Measurements from ENCODE around the gene SLC52A3. TPM values are rescaled to one million over a fixed set of nuclear protein-coding genes. Genes with fewer than 3 reads are reported as not detected.

The SLC52A3 gene
- total and polyA plus RNA-seq, 2 of the 13 experiments (the other 11 are each of a cell fraction or from before 2014, with no cell fraction given) = 0.03 TPM; not detected in 1

GRCh38 chr20:742156-742555, 26.1 kb downstream of the SLC52A3 start (continued):
- TF ChIP-seq ZSCAN21 (CRISPR knock-in tag; IDR thresholded peaks at IDR 0.05; ENCODE audit: borderline replicate concordance) (no peak), PCBP2 (optimal IDR thresholded peaks at IDR 0.05; ENCODE audit: low read depth, low read length, poor library complexity, severe bottlenecking) (no peak), ZNF768 (CRISPR knock-in tag; IDR thresholded peaks at IDR 0.05) (peak; percentile 83; the same call in 1 of the 2 replicates)
- TF ChIP-seq, protein P1, sequence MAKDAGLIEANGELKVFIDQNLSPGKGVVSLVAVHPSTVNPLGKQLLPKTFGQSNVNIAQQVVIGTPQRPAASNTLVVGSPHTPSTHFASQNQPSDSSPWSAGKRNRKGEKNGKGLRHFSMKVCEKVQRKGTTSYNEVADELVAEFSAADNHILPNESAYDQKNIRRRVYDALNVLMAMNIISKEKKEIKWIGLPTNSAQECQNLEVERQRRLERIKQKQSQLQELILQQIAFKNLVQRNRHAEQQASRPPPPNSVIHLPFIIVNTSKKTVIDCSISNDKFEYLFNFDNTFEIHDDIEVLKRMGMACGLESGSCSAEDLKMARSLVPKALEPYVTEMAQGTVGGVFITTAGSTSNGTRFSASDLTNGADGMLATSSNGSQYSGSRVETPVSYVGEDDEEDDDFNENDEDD (CRISPR knock-in tag; IDR thresholded peaks at IDR 0.05; ENCODE audit: borderline replicate concordance) = no peak

GRCh38 chr20:741620-742019, 26.7 kb downstream of the SLC52A3 start:
- ChIA-PET CTCF (ENCODE audit: low intra/inter-chr PET ratio, low total read pairs) (no interaction called here), POLR2A (no interaction called here)
- intact Hi-C loops (cut with micrococcal nuclease; ENCODE audit: unreplicated experiment) (no loop called here), in situ Hi-C loops (cut with HindIII; ENCODE audit: extremely low pct_ligation_motif_present, low pct_unique_long_range_greater_than_20kb) (no loop called here)
- peaks cover 0 to 14% of the 10 kb centered on the region in 2 experiments; a peak in 1 of 5 replicates for H3K27me3 ChIP-seq (ENCODE audit: control insufficient read depth in 1 of 2, insufficient read depth in 2 of 2, low read length in 2 of 2)
- ATAC-seq (no peak), FAIRE-seq (no peak), DNase-seq (ENCODE audit: low spot score) (no peak)
- H3K4me1 ChIP-seq (ENCODE audit: insufficient read depth, low read length) = peaks cover 13% of the 10 kb centered on the region
- no peaks in the 10 kb centered on the region for H3K79me2 ChIP-seq (ENCODE audit: insufficient read depth, low read length)
- no peak overlapping the region for H3K4me3 ChIP-seq (replicated peaks in 1 of 3; ENCODE audit: insufficient read depth in 1 of 3, low read depth in 2 of 3, low read length in 3 of 3)
- TF ChIP-seq ZNF431 (CRISPR knock-in tag; IDR thresholded peaks at IDR 0.05; ENCODE audit: borderline replicate concordance, low read depth) (peak; percentile 74; the same call in 1 of the 2 replicates), ZNF816 (CRISPR knock-in tag; IDR thresholded peaks at IDR 0.05; ENCODE audit: borderline replicate concordance) (no peak)
- H3K36me3 ChIP-seq (replicated peaks in 1 of 2; ENCODE audit: control insufficient read depth in 1 of 2, insufficient read depth in 2 of 2, low read length in 2 of 2) = no peaks in the 10 kb centered on the region
- BruUV-seq (replicated peaks) = no TSS peak
- no peak overlapping the region for H3K9ac ChIP-seq (ENCODE audit: insufficient read depth, low read depth, low read length)
- no peak overlapping the region for H3K27ac ChIP-seq (ENCODE audit: extremely low read length, insufficient read depth, low read length)
- H3K4me2 ChIP-seq (ENCODE audit: low read depth, low read length) = no peak overlapping the region
- no peaks in the 10 kb centered on the region for H4K20me1 ChIP-seq (ENCODE audit: insufficient read depth, low read length)
- peaks cover 18% of the 10 kb centered on the region for H3K9me3 ChIP-seq (ENCODE audit: low read length)
- H2AFZ ChIP-seq (ENCODE audit: low read length) = no peak overlapping the region
- 18% methylated on average over 6 of the region's 6 CpGs for WGBS (ENCODE audit: low lambda C conversion rate)
